Nephron progenitor cell (in vitro differentiated cells): ENCODE results near the gene GUCY1A2.

Experiments
- DNase-seq: peaks from one replicate; pipeline ENCODE4 v3.0.0; 2021
- H3K27ac Mint-ChIP-seq: 2 replicates; pipeline ENCODE4 v1.8.0; 2021; ENCODE audit warnings: mild to moderate bottlenecking, moderate library complexity, mixed read lengths
- H3K27me3 Mint-ChIP-seq: 2 replicates; pipeline ENCODE4 v1.8.0; 2021; ENCODE audit warnings: mild to moderate bottlenecking, low read depth, mixed read lengths; ENCODE audit not compliant: poor library complexity
- H3K36me3 Mint-ChIP-seq: 2 replicates; pipeline ENCODE4 v1.8.0; 2021; ENCODE audit warnings: low read depth, mixed read lengths
- H3K4me1 Mint-ChIP-seq: 2 replicates; pipeline ENCODE4 v1.8.0; 2021; ENCODE audit warnings: mixed read lengths
- H3K4me3 Mint-ChIP-seq: 2 replicates; pipeline ENCODE4 v1.8.0; 2021; ENCODE audit warnings: mild to moderate bottlenecking, moderate library complexity, mixed read lengths
- H3K9me3 Mint-ChIP-seq: 2 replicates; pipeline ENCODE4 v1.8.0; 2021; ENCODE audit warnings: mild to moderate bottlenecking, moderate library complexity, mixed read lengths
- TF ChIP-seq, protein P1 (sequence below): fragments of 200-600 bp; sonication (generic); IDR thresholded peaks from 2 replicates; pipeline ENCODE4 v1.5.0; 2021; ENCODE audit warnings: antibody characterized with exemption

GUCY1A2 gene

DNA sequence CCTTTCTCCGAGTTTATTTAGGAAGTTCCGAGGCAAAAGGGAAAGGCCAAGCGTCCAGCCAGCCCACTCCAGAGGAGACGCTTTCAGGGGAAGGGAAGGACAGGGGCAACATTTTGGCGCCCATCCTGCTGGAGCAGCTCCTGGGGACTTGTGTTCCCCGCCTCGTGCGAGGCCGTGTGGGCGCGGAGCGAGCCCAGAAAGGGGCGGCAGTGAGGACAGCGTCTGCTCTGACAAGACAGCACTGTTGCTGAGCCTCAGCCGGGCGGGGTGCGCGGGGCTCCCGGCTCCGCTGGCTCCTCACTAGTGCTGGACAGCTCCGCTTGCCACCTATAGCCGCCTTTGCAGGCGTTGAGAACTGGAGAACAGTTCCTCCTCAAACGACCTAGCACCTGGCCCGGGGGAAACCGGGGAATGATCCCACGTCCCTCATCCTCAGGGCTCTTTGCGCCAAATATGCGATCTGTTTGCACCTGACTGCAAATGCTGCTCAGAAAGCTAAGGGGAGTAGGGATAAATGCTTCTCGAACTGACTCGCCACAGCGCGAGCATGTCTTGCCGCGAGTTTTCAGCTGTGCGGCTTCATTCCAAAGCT is 722 bp upstream of the GUCY1A2 start:
- Mint-ChIP-seq H3K4me1 (peaks cover 12% of the 10 kb centered on the region), H3K27ac (no peak overlapping the region), H3K27me3 (peaks cover 70% of the 10 kb centered on the region), H3K4me3 (peak overlapping the region; percentile 87), H3K36me3 (no peaks in the 10 kb centered on the region), H3K9me3 (no peaks in the 10 kb centered on the region)
- peak; percentile 82 for DNase-seq
- TF ChIP-seq, protein P1, sequence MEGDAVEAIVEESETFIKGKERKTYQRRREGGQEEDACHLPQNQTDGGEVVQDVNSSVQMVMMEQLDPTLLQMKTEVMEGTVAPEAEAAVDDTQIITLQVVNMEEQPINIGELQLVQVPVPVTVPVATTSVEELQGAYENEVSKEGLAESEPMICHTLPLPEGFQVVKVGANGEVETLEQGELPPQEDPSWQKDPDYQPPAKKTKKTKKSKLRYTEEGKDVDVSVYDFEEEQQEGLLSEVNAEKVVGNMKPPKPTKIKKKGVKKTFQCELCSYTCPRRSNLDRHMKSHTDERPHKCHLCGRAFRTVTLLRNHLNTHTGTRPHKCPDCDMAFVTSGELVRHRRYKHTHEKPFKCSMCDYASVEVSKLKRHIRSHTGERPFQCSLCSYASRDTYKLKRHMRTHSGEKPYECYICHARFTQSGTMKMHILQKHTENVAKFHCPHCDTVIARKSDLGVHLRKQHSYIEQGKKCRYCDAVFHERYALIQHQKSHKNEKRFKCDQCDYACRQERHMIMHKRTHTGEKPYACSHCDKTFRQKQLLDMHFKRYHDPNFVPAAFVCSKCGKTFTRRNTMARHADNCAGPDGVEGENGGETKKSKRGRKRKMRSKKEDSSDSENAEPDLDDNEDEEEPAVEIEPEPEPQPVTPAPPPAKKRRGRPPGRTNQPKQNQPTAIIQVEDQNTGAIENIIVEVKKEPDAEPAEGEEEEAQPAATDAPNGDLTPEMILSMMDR: no peak

DNA sequence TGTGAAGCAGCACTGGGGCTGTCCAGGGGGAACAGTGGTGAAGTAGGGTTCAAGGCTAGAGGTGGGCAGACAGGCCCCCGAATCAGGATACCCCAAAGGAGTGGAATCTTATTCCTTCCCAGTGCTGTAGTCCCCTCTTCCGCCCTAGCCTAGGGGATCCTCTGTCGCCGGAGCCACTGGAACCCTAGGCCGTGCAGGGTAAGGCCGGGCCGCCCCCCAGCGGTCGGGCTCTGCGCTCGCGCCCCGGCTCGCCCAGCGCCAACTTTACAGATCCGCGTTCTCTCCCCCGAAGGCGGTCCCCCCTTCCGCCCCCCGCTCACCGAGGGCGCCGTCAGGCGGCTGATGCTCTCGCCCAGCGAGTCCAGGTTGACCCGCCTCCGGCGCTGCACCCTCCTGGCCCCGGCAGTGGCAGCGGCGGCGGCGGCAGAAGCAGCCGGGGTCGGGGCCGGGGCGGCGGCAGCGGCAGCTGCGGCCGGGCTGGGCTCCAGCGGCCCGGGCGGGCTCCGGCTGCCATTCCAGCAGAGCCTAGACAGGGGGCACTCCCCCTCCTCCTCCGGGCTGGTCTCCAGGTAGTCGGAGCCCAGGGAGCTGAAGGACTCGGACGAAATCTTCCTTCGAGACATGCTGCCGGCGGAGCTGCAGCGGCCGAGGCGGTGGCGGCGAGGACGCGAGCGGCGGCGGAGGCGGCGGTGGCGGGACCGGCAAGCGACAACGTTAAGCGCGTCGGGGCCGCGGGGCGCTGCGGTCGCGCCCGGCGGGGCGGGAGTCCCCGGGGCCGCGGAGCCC is 650 bp downstream of the GUCY1A2 start:
- H3K9me3 Mint-ChIP-seq: no peaks in the 10 kb centered on the region
- peaks cover 12% of the 10 kb centered on the region for H3K4me1 Mint-ChIP-seq
- peak overlapping the region; percentile 81 for H3K4me3 Mint-ChIP-seq
- no peaks in the 10 kb centered on the region for H3K36me3 Mint-ChIP-seq
- peaks cover 64% of the 10 kb centered on the region for H3K27me3 Mint-ChIP-seq
- H3K27ac Mint-ChIP-seq: peak overlapping the region; percentile 44
- TF ChIP-seq, protein P1: peak; percentile 62
- peak; percentile 76 for DNase-seq

DNA sequence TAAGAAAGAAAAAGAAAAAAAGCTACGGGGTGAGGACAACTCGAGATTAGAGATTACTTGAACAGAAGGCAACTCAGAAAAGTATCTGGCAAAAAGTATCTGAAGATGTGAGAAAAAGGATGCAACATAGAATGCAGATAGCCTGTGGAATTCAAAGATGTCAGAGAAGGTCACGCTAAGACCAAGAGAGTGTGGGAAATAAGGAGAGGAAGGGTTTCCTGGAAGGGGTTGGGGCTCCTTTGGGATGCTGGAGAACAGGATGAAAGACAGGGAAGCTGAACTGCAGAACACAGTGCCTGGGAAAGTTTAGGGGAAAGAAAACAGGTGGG is 1.2 kb downstream of the GUCY1A2 start:
- TF ChIP-seq, protein P1: no peak
- Mint-ChIP-seq H3K27me3 (peaks cover 58% of the 10 kb centered on the region), H3K4me1 (peaks cover 12% of the 10 kb centered on the region)

DNA sequence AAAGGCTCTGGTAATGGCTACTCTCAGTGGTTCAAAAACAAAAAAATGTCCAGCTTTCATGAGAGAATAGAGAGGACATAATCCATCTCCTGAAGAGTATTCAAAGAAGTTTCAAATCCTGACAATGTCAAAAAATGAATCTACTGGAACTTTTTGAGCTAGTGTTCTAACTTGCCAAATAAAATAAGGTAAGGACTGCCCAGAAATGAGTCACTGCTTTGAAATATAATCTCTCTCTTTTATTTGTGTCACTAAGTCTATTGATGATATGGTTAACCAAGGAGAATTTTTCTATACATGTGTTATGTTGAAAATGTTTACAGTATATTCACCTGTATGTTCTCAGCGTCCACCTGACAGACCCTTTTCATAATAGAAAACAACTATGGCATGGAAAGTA is 3.4 kb downstream of the GUCY1A2 start:
- no peak overlapping the region for H3K4me3 Mint-ChIP-seq
- no peaks in the 10 kb centered on the region for H3K9me3 Mint-ChIP-seq
- DNase-seq: no peak
- H3K4me1 Mint-ChIP-seq: peaks cover 12% of the 10 kb centered on the region
- H3K27ac Mint-ChIP-seq: no peak overlapping the region
- peaks cover 37% of the 10 kb centered on the region for H3K27me3 Mint-ChIP-seq
- TF ChIP-seq, protein P1: no peak
- no peaks in the 10 kb centered on the region for H3K36me3 Mint-ChIP-seq

More for the DNA sequence above, 1.2 kb downstream of the GUCY1A2 start:
- Mint-ChIP-seq H3K9me3 (no peaks in the 10 kb centered on the region), H3K36me3 (no peaks in the 10 kb centered on the region), H3K4me3 (peak overlapping the region; percentile 81), H3K27ac (peak overlapping the region; percentile 44)
- peak; percentile 7 for DNase-seq

DNA sequence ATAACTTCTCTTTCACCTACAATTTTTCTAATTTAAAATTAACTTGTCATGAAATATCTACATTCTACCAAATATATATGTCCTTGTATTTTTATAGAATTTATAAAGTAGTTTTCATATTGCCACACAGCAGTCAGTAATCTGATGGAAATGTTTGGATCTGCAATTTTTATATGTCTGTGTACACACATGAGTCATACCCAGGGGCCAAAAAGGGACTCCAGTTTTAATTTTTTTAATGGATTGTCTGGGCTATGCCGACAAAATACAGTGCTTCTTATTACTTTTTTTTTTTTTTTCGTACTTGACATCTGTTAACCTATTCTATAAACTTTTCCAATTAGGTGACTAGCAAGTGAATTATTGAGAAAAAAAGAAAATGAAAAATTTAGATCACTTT is 6.3 kb downstream of the GUCY1A2 start:
- DNase-seq: no peak
- Mint-ChIP-seq H3K27me3 (peaks cover 19% of the 10 kb centered on the region), H3K4me3 (no peak overlapping the region), H3K36me3 (no peaks in the 10 kb centered on the region), H3K9me3 (no peaks in the 10 kb centered on the region), H3K4me1 (peaks cover 1% of the 10 kb centered on the region), H3K27ac (no peak overlapping the region)
- TF ChIP-seq, protein P1: no peak

DNA sequence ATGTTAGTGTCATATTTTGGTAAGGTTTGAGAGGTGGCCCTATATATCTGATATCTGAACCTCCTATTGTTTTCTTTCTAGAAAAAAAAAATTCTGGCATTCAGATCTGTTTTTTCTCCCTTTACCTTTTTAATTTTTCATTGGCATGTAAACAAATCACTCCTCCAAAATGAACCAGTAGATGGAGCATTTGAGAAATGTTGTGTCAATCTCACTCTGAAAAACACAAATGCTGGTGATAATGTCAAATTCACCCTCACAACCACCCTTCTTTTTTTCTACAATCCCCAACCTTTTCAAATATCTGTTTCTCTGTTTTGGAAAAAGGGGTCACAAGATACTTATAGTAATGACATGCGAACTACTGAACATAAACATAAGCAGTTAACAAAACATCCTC is 9.1 kb downstream of the GUCY1A2 start:
- Mint-ChIP-seq H3K27ac (no peak overlapping the region), H3K9me3 (no peaks in the 10 kb centered on the region), H3K27me3 (no peaks in the 10 kb centered on the region), H3K36me3 (no peaks in the 10 kb centered on the region), H3K4me1 (no peaks in the 10 kb centered on the region), H3K4me3 (no peak overlapping the region)
- DNase-seq: no peak
- TF ChIP-seq, protein P1: no peak
